ENCODE measurements around the gene TBKBP1. TPM values are rescaled to one million over a fixed set of nuclear protein-coding genes. Genes with fewer than 3 reads are reported as not detected.

The TBKBP1 gene
- total RNA-seq, 4 donors from 2014 or later, result 4.0 to 15.6 (median 10.5) TPM

DNA sequence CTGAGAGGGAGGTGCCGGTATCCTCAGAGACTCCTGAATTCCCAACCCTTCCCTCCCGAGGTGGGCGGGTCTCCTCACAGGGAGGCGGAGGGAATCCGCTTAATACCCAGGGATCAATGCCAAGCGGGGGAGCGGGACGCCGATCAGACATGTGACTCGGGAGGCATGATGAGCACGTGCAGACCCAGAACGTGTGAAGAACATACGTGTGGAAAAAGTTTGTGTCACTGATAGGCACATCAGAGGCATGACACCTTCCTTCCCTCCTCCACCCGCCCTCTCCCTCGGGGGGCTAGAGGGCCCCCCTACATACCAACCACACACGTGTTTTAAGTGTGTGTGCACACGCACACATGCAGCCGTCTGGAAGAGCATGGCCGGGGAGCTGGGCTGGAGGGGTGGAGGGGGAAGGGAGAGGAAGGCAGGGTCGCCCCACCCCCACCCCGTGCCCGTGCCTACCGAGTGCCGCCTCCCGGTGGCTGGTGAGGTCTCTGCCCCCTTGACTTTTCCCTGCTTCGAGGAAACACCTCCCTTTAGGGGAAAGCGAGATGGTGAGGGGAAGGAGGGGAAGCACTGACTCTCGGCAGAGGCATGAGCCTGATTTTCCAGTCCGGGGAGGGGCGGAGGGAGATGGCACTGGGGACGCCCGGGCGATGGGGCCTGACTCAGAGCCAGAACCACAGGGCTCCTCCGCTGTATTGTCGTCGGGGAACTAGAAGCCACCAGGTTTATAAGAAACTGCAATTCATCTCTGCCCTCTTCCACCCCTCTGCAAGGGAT lies 27.0 kb downstream of the TBKBP1 start:
- DNase-seq (ENCODE audit: low spot score), result no peak
- no peak for ATAC-seq (ENCODE audit: low FRiP score)
- TF ChIP-seq, protein P1, sequence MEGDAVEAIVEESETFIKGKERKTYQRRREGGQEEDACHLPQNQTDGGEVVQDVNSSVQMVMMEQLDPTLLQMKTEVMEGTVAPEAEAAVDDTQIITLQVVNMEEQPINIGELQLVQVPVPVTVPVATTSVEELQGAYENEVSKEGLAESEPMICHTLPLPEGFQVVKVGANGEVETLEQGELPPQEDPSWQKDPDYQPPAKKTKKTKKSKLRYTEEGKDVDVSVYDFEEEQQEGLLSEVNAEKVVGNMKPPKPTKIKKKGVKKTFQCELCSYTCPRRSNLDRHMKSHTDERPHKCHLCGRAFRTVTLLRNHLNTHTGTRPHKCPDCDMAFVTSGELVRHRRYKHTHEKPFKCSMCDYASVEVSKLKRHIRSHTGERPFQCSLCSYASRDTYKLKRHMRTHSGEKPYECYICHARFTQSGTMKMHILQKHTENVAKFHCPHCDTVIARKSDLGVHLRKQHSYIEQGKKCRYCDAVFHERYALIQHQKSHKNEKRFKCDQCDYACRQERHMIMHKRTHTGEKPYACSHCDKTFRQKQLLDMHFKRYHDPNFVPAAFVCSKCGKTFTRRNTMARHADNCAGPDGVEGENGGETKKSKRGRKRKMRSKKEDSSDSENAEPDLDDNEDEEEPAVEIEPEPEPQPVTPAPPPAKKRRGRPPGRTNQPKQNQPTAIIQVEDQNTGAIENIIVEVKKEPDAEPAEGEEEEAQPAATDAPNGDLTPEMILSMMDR (IDR thresholded peaks at IDR 0.05), result no peak

DNA sequence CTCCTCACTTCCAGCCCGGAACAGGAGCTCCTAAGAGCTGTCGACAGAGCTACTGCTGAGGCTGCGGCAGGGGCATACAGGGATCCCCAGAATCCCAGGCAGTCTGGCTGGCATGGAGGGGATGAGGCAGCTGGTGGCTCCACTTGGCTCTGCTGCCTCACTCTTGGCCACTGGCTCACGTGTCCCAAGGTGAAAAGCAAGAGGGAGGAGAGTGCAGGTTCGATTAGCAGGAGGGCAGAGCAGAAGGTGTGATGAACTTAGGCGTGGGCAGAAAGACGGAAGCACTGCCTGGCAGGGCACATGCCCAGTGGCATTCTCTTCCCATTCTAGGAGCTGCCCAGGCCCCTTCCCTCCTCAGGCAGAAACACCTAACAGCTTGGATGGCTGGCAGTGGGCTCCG lies 27.8 kb downstream of the TBKBP1 start:
- ATAC-seq (ENCODE audit: low FRiP score) (no peak), DNase-seq (ENCODE audit: low spot score) (no peak)
- TF ChIP-seq, protein P1 (IDR thresholded peaks at IDR 0.05), result no peak

- TF ChIP-seq, protein P1 (IDR thresholded peaks at IDR 0.05), result no peak
- ATAC-seq (ENCODE audit: low FRiP score), result no peak
- DNase-seq (ENCODE audit: low spot score), result no peak
These were observed 30.7 kb downstream of the TBKBP1 start for GRCh38 chr17:47724705-47725104.

DNA sequence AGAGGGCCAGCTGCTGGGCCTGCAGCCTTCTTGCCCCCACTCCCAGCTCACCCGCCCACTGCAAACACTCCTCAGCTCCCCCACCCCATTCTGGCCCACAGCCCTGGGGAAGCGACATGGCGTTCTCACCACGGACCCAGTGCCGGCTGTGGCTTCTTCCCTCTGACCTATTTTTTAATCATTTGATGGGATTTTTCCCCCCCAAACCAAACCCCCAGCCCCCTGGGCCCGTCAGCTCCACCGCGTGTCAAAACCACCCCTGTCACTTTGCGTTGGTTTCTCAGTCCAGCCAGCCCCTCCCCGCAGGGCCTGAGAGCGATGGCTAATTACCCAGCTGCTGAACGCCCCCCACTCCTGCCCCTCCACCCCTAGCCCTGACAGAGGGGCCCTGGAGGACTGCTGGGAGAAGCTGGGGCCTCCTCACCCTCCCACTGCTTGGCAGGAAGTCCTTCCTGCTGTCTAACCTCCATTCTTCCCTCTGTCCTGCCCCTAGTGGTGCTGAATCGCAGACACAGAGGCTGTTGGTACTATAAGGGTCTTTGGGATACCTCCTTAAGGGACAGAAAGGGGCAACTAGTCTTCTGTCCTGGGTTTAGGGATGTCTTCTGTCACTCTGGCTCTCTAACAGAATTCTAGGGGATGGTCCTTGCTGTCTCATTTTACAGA lies 31.6 kb downstream of the TBKBP1 start:
- DNase-seq (ENCODE audit: low spot score) (no peak), ATAC-seq (ENCODE audit: low FRiP score) (no peak)
- TF ChIP-seq, protein P1 (IDR thresholded peaks at IDR 0.05), result no peak

DNA sequence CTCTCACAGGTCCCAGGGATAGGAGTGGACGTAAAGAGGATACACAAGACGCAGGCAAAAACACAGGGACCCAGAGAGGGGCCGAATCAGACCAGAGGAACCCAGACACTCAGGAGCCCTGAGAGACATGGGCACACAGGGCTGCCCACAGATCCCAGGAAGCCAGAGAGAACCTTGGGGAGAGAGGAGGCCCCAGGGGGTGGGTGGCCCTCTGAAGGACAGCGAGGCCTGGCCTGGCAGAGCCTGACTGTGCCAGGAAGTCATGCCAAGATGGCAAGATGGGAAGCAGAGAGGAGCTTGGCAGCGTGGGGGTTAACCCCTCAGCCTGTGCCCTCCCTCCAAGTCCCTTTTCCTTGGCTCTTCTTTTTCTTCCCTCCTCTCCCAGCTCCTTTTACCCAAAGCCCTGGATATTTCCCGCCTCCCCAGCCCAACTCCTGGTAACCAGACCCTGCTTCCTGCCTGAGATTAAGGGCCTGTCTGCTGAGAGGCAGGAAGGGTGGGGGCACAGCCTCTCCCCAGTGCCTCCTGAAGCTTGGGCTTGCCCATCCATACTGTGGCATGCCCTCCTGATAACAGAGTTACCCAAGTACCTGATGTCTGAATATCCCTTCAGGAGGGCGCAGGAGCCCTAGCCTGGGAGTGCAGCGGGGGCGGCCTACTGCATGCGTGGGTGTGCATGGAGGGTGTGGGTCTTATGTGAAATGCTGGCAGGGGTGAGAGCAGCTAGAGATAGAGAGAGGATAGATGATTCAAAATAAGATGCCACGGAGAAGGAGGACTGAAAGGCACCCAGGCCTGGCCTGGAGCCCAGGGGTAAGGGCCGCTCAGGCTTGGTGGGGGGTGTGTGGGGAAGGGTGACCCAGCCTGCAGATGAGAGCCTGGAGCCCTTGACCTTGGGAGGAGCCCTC lies 33.1 kb downstream of the TBKBP1 start:
- no peak for ATAC-seq (ENCODE audit: low FRiP score)
- no peak for DNase-seq (ENCODE audit: low spot score)

GRCh38 chr17:47727704-47728036 lies 33.7 kb downstream of the TBKBP1 start:
- ATAC-seq (ENCODE audit: low FRiP score) (no peak), DNase-seq (ENCODE audit: low spot score) (no peak)
- TF ChIP-seq, protein P1 (IDR thresholded peaks at IDR 0.05), result no peak

More for the DNA sequence above, 33.1 kb downstream of the TBKBP1 start:
- TF ChIP-seq, protein P1 (IDR thresholded peaks at IDR 0.05), result no peak
